ENCODE data around the gene CENPX. TPM values are rescaled to one million over a fixed set of nuclear protein-coding genes. Genes with fewer than 3 reads are reported as not detected.

Gene CENPX
- total and polyA plus RNA-seq, 2 of the 13 experiments (the other 11 are each of a cell fraction or from before 2014, with no cell fraction given) = 92.7 to 170 TPM

DNA sequence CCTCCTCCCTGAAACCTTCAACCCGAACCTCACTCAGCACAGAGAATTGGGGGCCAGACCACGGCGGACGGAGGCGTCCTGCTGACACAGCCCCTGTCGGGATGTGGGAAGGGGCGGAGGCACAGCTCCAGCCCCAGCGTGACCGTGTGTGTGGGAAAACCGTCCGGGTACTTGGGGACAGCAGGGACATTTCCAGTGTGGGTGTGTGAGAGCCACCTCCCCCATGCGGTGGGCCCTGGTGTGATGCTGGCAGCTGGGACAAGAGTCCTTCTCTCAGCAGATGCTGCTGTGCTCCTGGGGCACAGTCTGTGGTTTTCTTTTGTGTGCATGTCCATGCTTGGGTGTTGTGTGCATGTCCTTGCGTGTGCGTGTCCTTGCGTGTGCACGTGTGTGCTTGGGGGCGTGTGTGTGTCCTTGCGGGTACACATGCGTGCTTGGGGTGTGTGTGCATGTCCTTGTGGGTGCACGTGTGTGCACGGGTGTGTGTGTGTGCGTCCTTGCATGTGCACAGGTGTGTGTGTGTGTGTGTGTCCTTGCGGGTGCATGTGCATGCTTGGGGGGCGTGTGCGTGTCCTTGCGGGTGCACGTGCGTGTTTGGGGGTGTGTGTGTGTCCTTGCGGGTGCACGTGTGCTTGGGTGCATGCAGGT lies 16.9 kb downstream of the CENPX start (continued):
- no peak for TF ChIP-seq ZBTB4 (CRISPR knock-in tag; IDR thresholded peaks at IDR 0.05; ENCODE audit: borderline replicate concordance)
- no peak for TF ChIP-seq MXD1 (CRISPR knock-in tag; IDR thresholded peaks at IDR 0.05)
- TF ChIP-seq PLRG1 (conservative IDR thresholded peaks at IDR 0.05) = no peak
- TF ChIP-seq ZNF570 (CRISPR knock-in tag; IDR thresholded peaks at IDR 0.05; ENCODE audit: borderline replicate concordance) = no peak
- peak; percentile 71 for TF ChIP-seq POLR2G (IDR thresholded peaks at IDR 0.05; ENCODE audit: low read depth, low read length)
- TF ChIP-seq ZNF143 (CRISPR knock-in tag; IDR thresholded peaks at IDR 0.05) = no peak
- TF ChIP-seq ZSCAN12 (CRISPR knock-in tag; IDR thresholded peaks at IDR 0.05) = no peak
- no peak for TF ChIP-seq SMAD1 (CRISPR knock-in tag; IDR thresholded peaks at IDR 0.05; ENCODE audit: borderline replicate concordance, low read depth)
- 0 out of 2 replicates have a peak, but pooled peaks have one; percentile 36 for TF ChIP-seq ZNF589 (CRISPR knock-in tag; conservative IDR thresholded peaks at IDR 0.05)
- TF ChIP-seq ARNT (IDR thresholded peaks at IDR 0.05) = no peak
- TF ChIP-seq ZSCAN29 (CRISPR knock-in tag; conservative IDR thresholded peaks at IDR 0.05) = no peak
- no peak for TF ChIP-seq ATF7 (IDR thresholded peaks at IDR 0.05)
- 0 out of 2 replicates have a peak, but pooled peaks have one; percentile 40 for TF ChIP-seq ATF7 (CRISPR knock-in tag; IDR thresholded peaks at IDR 0.05)
- TF ChIP-seq, protein P1, sequence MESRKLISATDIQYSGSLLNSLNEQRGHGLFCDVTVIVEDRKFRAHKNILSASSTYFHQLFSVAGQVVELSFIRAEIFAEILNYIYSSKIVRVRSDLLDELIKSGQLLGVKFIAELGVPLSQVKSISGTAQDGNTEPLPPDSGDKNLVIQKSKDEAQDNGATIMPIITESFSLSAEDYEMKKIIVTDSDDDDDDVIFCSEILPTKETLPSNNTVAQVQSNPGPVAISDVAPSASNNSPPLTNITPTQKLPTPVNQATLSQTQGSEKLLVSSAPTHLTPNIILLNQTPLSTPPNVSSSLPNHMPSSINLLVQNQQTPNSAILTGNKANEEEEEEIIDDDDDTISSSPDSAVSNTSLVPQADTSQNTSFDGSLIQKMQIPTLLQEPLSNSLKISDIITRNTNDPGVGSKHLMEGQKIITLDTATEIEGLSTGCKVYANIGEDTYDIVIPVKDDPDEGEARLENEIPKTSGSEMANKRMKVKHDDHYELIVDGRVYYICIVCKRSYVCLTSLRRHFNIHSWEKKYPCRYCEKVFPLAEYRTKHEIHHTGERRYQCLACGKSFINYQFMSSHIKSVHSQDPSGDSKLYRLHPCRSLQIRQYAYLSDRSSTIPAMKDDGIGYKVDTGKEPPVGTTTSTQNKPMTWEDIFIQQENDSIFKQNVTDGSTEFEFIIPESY (CRISPR knock-in tag; IDR thresholded peaks at IDR 0.05) = peak; percentile 32
- TF ChIP-seq FOSL1 (CRISPR knock-in tag; IDR thresholded peaks at IDR 0.05; ENCODE audit: borderline replicate concordance) = no peak
- TF ChIP-seq CEBPG (CRISPR knock-in tag; IDR thresholded peaks at IDR 0.05) = no peak
- no peak for TF ChIP-seq ZBTB8A (CRISPR knock-in tag; IDR thresholded peaks at IDR 0.05; ENCODE audit: borderline replicate concordance, low read depth)
- TF ChIP-seq AGO2 (optimal IDR thresholded peaks at IDR 0.05; ENCODE audit: low read depth, low read length) = peak; percentile 99
- TF ChIP-seq IKZF1 (IDR thresholded peaks at IDR 0.05) = no peak

Measured in HepG2 (cell line).